CD14-positive monocyte (primary cell): ENCODE measurements around the gene CAMK2N2. TPM values are rescaled to one million over a fixed set of nuclear protein-coding genes. Genes with fewer than 3 reads are reported as not detected.

ENCODE experiments used
- DNase-seq, 3 donors: peaks; one replicate each; pipeline ENCODE4 v3.0.0-alpha.2; 2011 to 2022
- H2AFZ ChIP-seq: 2 replicates; pipeline ENCODE4 v1.6.0; 2012; ENCODE audit warnings: mild to moderate bottlenecking, low read depth, low read length, inconsistent platforms; ENCODE audit not compliant: insufficient read depth, poor library complexity, severe bottlenecking
- H3K27ac ChIP-seq, 2 donors: 1 replicate in 1 of 2; 2 replicates in 1 of 2; pipeline ENCODE4 v1.5.1; 2012 to 2013; ENCODE audit warnings: low read length in 2 of 2, control low read depth in 1 of 2, inconsistent platforms in 1 of 2, low read depth in 1 of 2, mild to moderate bottlenecking in 1 of 2
- H3K27me3 ChIP-seq, 2 donors: one replicate each; pipeline versions ENCODE4 v1.6.0 to v1.6.1; 2011 to 2013; ENCODE audit warnings: low read length in 2 of 2; ENCODE audit not compliant: control insufficient read depth in 2 of 2, insufficient read depth in 2 of 2
- H3K36me3 ChIP-seq, 2 donors: replicated peaks in 1 of 2; 1 replicate in 1 of 2; 2 replicates in 1 of 2; pipeline versions ENCODE4 v1.5.1 to v1.6.1; 2012 to 2013; ENCODE audit warnings: low read length in 2 of 2, control low read depth in 1 of 2, inconsistent platforms in 1 of 2, mild to moderate bottlenecking in 1 of 2; ENCODE audit not compliant: insufficient read depth in 2 of 2, control insufficient read depth in 1 of 2
- H3K4me1 ChIP-seq, 2 donors: 1 replicate in 1 of 2; 2 replicates in 1 of 2; pipeline versions ENCODE4 v1.5.1 to v1.6.1; 2012 to 2013; ENCODE audit warnings: low read length in 2 of 2, control low read depth in 1 of 2, inconsistent platforms in 1 of 2, mild to moderate bottlenecking in 1 of 2, moderate library complexity in 1 of 2; ENCODE audit not compliant: insufficient read depth in 2 of 2, control insufficient read depth in 1 of 2
- H3K4me2 ChIP-seq: replicated peaks from 2 replicates; pipeline ENCODE3; 2012; ENCODE audit warnings: low read length, moderate library complexity, mild to moderate bottlenecking; ENCODE audit not compliant: poor library complexity, severe bottlenecking; ENCODE audit errors: extremely low read depth
- H3K4me3 ChIP-seq, 3 experiments: fragments of 200-600 bp in 1 of 3; sonication (generic) in 1 of 3; replicated peaks in 1 of 3; 1 replicate in 2 of 3; 2 replicates in 1 of 3; pipeline ENCODE4 v1.5.1; 2011 to 2013; ENCODE audit warnings: low read length in 3 of 3, mild to moderate bottlenecking in 3 of 3, control low read depth in 2 of 3, low read depth in 2 of 3, inconsistent platforms in 1 of 3, moderate library complexity in 1 of 3
- H3K79me2 ChIP-seq: 2 replicates; pipeline ENCODE4 v1.6.0; 2012; ENCODE audit warnings: mild to moderate bottlenecking, control low read depth, inconsistent platforms, low read length, moderate library complexity; ENCODE audit not compliant: insufficient read depth
- H3K9ac ChIP-seq: 2 replicates; pipeline ENCODE4 v1.6.0; 2017; ENCODE audit warnings: low read length, mild to moderate bottlenecking; ENCODE audit not compliant: insufficient read depth, poor library complexity, severe bottlenecking
- H3K9me3 ChIP-seq, 2 donors: replicated peaks in 1 of 2; 1 replicate in 1 of 2; 2 replicates in 1 of 2; pipeline versions ENCODE4 v1.5.1 to v1.6.1; 2012 to 2013; ENCODE audit warnings: low read length in 2 of 2, control low read depth in 1 of 2; ENCODE audit not compliant: control insufficient read depth in 1 of 2, insufficient read depth in 1 of 2
- H4K20me1 ChIP-seq: 2 replicates; pipeline ENCODE4 v1.6.0; 2012; ENCODE audit warnings: mild to moderate bottlenecking, low read length, control low read depth, moderate library complexity; ENCODE audit not compliant: insufficient read depth
- H3K27ac Mint-ChIP-seq, 7 donors: one replicate each; pipeline ENCODE4 v1.8.0; 2020; ENCODE audit warnings: mild to moderate bottlenecking in 7 of 7, mixed read lengths in 7 of 7, moderate library complexity in 6 of 7, inconsistent platforms in 2 of 7
- H3K27me3 Mint-ChIP-seq, 3 donors: one replicate each; pipeline ENCODE4 v1.8.0; 2021 to 2022; ENCODE audit warnings: low read depth in 3 of 3, mild to moderate bottlenecking in 3 of 3, mixed read lengths in 3 of 3, moderate library complexity in 3 of 3, inconsistent platforms in 1 of 3
- H3K36me3 Mint-ChIP-seq, 2 donors: one replicate each; pipeline ENCODE4 v1.8.0; 2020; ENCODE audit warnings: mixed read lengths in 2 of 2, inconsistent platforms in 1 of 2, mild to moderate bottlenecking in 1 of 2
- H3K4me1 Mint-ChIP-seq: one replicate; pipeline ENCODE4 v1.8.0; 2020; ENCODE audit warnings: mild to moderate bottlenecking, mixed read lengths
- H3K4me3 Mint-ChIP-seq, 2 donors: one replicate each; pipeline ENCODE4 v1.8.0; 2020; ENCODE audit warnings: mild to moderate bottlenecking in 2 of 2, mixed read lengths in 2 of 2, moderate library complexity in 1 of 2
- H3K9me3 Mint-ChIP-seq, 7 donors: one replicate each; pipeline ENCODE4 v1.8.0; 2020 to 2022; ENCODE audit warnings: mixed read lengths in 7 of 7, mild to moderate bottlenecking in 6 of 7, moderate library complexity in 6 of 7, inconsistent platforms in 2 of 7
- WGBS: methylation state at CpG from one replicate; pipeline ENCODE4 v1.1.5; 2013; ENCODE audit warnings: missing lambda C conversion rate; ENCODE audit not compliant: insufficient coverage; 5-methylcytosine and 5-hydroxymethylcytosine counted together
- intact Hi-C, 2 donors: fragments of 100-400 bp; cut with micrococcal nuclease; formaldehyde crosslinking; loops; one replicate each; pipeline versions ENCODE4 v1.15.0 to v1.15.1; 2023
- polyA plus RNA-seq, 3 donors: library from polyadenylated mRNA; depleted of rRNA in 1 of 3; unstranded in 2 of 3; stranded (reverse) in 1 of 3; fragments of 300-500 nt in 2 of 3; fragments of >200 nt in 1 of 3; fragmentation: Illumina TruSeq in 2 of 3; gene quantifications; 1 replicate in 2 of 3; 2 replicates in 1 of 3; pipeline ENCODE4 v1.2.3, GENCODE V29; 2012 to 2021
- TF ChIP-seq, protein P1 (sequence below): fragments of 200-600 bp; IDR thresholded peaks from one replicate; pipeline ENCODE4 v1.8.0; 2022; ENCODE audit warnings: antibody characterized with exemption, mild to moderate bottlenecking

Gene CAMK2N2
- polyA plus RNA-seq, 3 donors: not detected

DNA sequence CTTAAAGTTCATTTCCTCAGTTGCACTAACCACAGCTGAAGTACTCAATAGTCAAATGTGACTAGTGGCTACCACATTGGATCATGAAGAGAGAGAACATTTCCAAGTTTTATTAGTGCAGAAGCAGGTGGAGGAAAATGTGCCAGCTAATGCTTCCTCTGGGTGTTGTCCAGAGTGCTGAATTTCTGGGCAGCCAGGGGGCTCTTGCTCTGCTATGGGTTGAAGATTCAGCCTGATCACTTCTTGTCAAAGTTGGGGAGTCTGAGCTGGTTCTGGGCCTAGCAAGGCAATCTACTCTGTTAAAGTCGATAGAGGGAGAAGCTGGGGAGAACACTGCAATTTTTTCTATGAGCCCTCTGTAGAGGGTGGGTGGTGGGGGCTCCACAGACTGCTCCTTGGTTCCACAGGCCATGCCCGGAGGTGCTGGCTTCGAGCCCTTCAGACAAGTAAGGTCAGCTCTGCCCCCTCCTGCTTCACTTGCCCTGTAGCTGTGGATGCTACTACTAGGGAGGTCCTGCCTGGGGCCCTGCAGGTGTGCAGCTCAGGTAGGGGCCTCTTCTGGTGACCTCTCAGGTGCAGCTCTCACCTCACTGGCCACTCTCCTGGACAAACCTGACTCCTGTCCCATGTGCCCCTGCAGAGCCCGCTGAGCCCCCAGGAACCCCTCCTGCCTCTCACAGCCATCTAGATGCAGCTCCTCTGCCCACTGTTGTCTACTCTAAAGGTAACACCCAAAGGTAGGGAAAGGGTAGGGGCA, 20.8 kb downstream of the CAMK2N2 start:
- H3K4me3 Mint-ChIP-seq: no peak overlapping the region
- Histone ChIP-seq H3K27me3 (no peaks in the 10 kb centered on the region), H3K27ac (no peak overlapping the region), H2AFZ (no peak overlapping the region), H3K4me3 (no peak overlapping the region), H3K4me2 (no peak overlapping the region), H3K79me2 (no peaks in the 10 kb centered on the region), H3K4me1 (no peaks in the 10 kb centered on the region), H3K36me3 (peaks cover 38 to 39% of the 10 kb centered on the region in 2 donors), H3K9me3 (no peaks in the 10 kb centered on the region), H3K9ac (no peak overlapping the region), H4K20me1 (no peaks in the 10 kb centered on the region)
- 90% methylated on average over 4 of the region's 4 CpGs for WGBS
- H3K27ac Mint-ChIP-seq: no peak overlapping the region
- no peaks in the 10 kb centered on the region for H3K4me1 Mint-ChIP-seq
- TF ChIP-seq, protein P1, sequence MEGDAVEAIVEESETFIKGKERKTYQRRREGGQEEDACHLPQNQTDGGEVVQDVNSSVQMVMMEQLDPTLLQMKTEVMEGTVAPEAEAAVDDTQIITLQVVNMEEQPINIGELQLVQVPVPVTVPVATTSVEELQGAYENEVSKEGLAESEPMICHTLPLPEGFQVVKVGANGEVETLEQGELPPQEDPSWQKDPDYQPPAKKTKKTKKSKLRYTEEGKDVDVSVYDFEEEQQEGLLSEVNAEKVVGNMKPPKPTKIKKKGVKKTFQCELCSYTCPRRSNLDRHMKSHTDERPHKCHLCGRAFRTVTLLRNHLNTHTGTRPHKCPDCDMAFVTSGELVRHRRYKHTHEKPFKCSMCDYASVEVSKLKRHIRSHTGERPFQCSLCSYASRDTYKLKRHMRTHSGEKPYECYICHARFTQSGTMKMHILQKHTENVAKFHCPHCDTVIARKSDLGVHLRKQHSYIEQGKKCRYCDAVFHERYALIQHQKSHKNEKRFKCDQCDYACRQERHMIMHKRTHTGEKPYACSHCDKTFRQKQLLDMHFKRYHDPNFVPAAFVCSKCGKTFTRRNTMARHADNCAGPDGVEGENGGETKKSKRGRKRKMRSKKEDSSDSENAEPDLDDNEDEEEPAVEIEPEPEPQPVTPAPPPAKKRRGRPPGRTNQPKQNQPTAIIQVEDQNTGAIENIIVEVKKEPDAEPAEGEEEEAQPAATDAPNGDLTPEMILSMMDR: no peak
- intact Hi-C loops: no loop called here
- peaks cover 0 to 6% (median 5%) of the 10 kb centered on the region in 3 donors for H3K27me3 Mint-ChIP-seq
- no peaks in the 10 kb centered on the region for H3K9me3 Mint-ChIP-seq
- peaks cover 33 to 38% of the 10 kb centered on the region in 2 donors for H3K36me3 Mint-ChIP-seq
- no peak for DNase-seq

DNA sequence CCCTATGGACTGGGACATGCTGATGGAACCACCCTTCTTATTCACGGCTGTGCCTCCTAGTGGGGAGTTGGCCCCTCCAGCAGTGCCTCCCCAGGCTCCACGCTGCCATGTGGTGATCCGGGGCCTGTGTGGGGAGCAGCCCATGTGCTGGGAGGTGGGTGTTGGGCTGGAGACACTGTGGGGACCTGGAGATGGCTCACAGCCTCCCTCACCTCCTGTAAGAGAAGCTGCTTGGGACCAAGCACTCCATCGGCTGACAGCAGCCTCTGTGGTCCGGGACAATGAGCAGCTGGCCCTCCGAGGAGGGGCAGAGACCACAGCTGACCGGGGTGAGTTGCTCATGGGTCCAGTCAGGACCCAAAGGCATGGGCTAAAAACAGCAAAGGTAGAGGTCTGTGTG, 21.6 kb downstream of the CAMK2N2 start:
- H3K4me1 ChIP-seq: no peaks in the 10 kb centered on the region
- WGBS: 100% methylated on average over 3 of the region's 7 CpGs
- no peaks in the 10 kb centered on the region for H3K27me3 ChIP-seq
- no peak overlapping the region for H2AFZ ChIP-seq
- Mint-ChIP-seq H3K27ac (peak overlapping the region in 1 of 7 donors; percentile 23), H3K27me3 (peaks cover 0 to 10% (median 5%) of the 10 kb centered on the region in 3 donors), H3K9me3 (no peaks in the 10 kb centered on the region), H3K4me3 (no peak overlapping the region), H3K36me3 (peaks cover 25 to 29% of the 10 kb centered on the region in 2 donors), H3K4me1 (no peaks in the 10 kb centered on the region)
- H3K4me3 ChIP-seq: no peak overlapping the region
- no peak overlapping the region for H3K4me2 ChIP-seq
- DNase-seq: no peak
- no peaks in the 10 kb centered on the region for H3K9me3 ChIP-seq
- H3K79me2 ChIP-seq: no peaks in the 10 kb centered on the region
- TF ChIP-seq, protein P1: no peak
- H3K9ac ChIP-seq: no peak overlapping the region
- intact Hi-C loops: no loop called here
- H4K20me1 ChIP-seq: no peaks in the 10 kb centered on the region
- peaks cover 29 to 30% of the 10 kb centered on the region in 2 donors for H3K36me3 ChIP-seq
- no peak overlapping the region for H3K27ac ChIP-seq
